MG63 (cell line): ENCODE results near the gene RHEX. TPM values are rescaled to one million over a fixed set of nuclear protein-coding genes. Genes with fewer than 3 reads are reported as not detected.

ENCODE experiments used
- DNase-seq: peaks from one replicate; pipeline ENCODE4 v3.0.0-alpha.2; 2020
- H3K27me3 ChIP-seq: fragments of 250-450 bp; sonication (Bioruptor Pico); 2 replicates; pipeline ENCODE4 v1.5.1; 2020; ENCODE audit warnings: mild to moderate bottlenecking, moderate library complexity
- H3K36me3 ChIP-seq: fragments of 250-450 bp; sonication (Bioruptor Pico); 2 replicates; pipeline ENCODE4 v1.5.1; 2020; ENCODE audit warnings: mild to moderate bottlenecking, moderate library complexity
- H3K4me3 ChIP-seq: fragments of 250-450 bp; sonication (Bioruptor Pico); 2 replicates; pipeline ENCODE4 v1.5.1; 2020; ENCODE audit warnings: mild to moderate bottlenecking, moderate library complexity
- H3K9me3 ChIP-seq: fragments of 250-450 bp; sonication (Bioruptor Pico); 2 replicates; pipeline ENCODE4 v1.5.1; 2020; ENCODE audit warnings: mild to moderate bottlenecking, moderate library complexity
- total RNA-seq: library from RNA; depleted of rRNA; stranded (reverse); fragments of >200 nt; shearing (Covaris generic); gene quantifications from 2 replicates; pipeline ENCODE4 v1.2.3, GENCODE V29; 2014; ENCODE audit warnings: low replicate concordance

RHEX gene
- total RNA-seq, 1 experiment from 2014 or later: not detected

DNA sequence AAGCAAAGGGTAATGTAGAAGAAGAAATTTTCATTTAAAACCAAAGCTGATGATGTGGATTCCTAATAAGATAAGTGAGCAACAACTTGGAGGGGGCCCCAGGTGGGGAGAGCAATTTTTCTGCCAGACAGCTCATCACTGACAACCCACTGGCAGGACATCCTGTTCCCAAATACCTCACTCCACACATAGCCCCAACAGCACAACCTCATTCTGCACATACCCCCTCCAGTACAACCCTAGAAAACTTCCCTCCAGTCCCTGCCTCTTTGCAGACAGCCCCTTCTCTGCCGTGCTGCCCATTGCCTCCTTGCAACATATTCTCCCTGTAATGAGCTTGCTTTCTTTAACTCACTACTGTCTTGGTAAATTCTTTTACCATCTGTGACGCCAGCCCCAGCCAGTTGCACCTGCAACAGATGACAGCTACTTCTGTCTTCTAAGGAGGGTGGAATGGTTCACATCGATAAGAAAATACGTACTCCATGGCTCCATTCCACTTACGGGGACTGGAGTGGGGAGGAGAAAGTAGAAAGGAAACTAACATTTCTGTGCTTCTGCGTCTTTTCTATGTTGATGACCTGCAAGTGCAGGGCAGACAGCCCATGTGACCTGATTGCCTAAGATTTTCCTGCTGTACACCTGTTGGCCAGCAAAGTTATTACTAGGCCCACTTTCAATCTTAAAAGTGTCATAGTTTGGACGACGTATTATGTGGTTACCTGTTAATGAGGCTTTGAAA, 14.7 kb downstream of the RHEX start:
- no peak for DNase-seq
- Histone ChIP-seq H3K4me3 (no peak overlapping the region), H3K9me3 (no peaks in the 10 kb centered on the region), H3K36me3 (no peaks in the 10 kb centered on the region), H3K27me3 (peaks cover 3% of the 10 kb centered on the region; the same call in 1 of the 2 replicates)

DNA sequence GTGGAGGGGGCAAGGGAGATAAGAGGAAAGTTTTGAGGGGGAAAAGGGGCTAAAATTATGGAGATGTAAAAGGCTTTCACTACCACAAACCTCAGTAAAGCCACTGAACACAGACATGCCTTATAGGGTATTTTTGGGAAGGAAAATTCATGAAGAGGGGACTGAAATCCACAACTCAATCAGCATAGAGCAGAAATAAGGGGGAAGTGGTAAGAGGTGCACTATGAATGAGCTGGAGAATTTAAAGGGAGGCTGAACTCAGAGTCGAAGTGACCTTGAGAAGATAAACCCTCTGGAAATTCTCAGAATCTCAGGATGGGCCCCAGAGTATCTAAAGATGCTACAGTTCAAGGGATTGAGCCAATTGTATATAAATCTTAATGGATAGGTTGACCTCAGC, 15.3 kb downstream of the RHEX start:
- no peak for DNase-seq
- H3K9me3 ChIP-seq: no peaks in the 10 kb centered on the region

DNA sequence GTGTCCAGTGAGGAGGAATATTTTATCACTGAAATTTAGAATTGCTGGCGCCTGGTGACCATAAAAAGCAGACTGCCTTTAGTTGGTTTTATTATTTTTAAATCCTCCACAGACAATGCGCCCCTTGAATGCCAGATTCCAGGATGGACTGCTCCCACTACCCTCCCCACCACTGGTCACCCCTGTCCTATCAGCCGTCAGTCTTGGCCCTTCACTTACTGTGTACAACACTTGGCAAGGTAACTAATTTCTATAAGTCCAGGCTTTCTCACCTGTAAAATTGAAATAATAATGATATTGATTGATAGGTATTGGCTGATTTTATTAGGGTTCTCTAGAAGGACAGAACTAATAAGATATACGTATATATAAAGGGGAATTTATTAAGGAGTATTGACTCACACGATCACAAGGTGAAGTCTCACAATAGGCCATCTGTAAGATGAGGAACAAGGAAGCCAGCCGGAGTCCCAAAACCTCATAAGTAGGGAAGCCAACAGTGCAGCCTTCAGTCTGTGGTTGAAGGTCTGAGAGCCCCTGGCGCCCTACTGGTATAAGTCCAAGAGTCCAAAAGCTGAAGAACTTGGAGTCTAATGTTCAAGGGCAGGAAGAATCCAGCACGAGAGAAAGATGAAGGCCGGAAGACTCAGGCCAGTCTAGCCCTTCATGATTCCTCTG, 17.8 kb downstream of the RHEX start:
- no peak for DNase-seq
- H3K27me3 ChIP-seq: peaks cover 3% of the 10 kb centered on the region; the same call in 1 of the 2 replicates
- H3K9me3 ChIP-seq: no peaks in the 10 kb centered on the region
- H3K4me3 ChIP-seq: no peak overlapping the region
- H3K36me3 ChIP-seq: no peaks in the 10 kb centered on the region

More for the DNA sequence above, 15.3 kb downstream of the RHEX start:
- Histone ChIP-seq H3K4me3 (no peak overlapping the region), H3K36me3 (no peaks in the 10 kb centered on the region), H3K27me3 (peaks cover 3% of the 10 kb centered on the region; the same call in 1 of the 2 replicates)

DNA sequence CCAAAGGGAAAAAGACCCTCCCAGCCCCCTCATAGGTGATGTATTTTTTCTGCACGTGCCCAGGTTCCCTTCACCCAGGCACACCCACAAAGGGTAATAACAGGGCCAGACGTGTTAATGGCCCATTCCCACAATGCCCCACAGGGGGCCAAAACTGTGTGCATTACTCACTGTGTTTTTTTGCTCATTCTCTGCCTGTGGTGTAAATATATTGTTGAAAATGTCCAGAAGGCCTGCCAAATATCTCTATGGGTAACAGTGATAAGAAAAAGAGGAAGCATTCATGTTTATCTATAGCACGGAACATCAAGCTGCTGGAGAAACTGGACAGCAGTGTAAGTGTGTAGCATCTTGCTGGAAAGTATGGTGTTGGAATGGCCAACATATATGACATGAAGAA, 21.9 kb downstream of the RHEX start:
- no peaks in the 10 kb centered on the region for H3K9me3 ChIP-seq
- no peak overlapping the region for H3K4me3 ChIP-seq
- peak; percentile 35 for DNase-seq
- H3K27me3 ChIP-seq: no peaks in the 10 kb centered on the region
- H3K36me3 ChIP-seq: no peaks in the 10 kb centered on the region

DNA sequence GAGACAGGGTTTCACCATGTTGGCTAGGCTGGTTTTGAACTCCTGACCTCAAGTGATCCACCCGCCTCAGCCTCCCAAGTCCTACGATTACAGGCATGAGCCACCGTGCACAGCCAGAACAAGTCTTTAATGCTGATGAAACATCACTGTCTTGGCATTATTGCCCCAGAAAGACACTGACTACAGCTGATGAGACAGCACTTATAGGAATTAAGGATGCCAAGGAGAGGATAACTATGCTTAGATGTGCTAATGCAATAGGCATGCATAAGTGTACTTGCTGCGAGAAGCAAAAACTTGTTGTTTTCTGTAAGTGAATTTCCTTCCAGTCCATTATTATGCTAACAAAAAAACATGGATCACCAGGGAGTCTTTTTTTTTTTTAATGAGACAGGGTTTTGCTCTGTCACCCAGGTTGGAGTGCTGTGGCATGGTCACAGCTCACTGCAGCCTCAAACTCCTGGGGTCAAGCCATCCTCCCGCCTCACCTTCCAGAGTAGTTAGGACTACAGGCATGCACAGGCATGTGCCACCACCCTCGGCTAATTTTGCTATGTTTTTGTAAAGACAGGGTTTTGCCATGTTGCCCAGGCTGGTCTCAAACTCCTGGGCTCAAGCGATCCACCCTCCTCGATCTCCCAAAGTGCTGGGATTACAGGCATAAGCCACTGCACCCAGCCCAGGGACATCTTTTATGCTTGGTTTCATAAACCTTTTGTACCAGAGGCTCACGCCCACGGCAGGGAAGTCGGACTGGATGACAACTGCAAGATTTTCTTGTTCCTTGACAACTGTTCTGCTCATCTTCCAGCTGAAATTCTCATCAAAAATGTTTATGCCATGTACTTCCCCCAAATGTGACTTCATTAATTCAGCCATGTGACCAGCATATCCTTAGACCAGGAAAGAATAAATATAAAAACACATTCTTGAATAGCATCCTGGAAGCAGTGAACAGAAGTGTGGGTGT, 23.1 kb downstream of the RHEX start:
- Histone ChIP-seq H3K27me3 (no peaks in the 10 kb centered on the region), H3K4me3 (no peak overlapping the region), H3K36me3 (no peaks in the 10 kb centered on the region), H3K9me3 (no peaks in the 10 kb centered on the region)
- DNase-seq: peak; percentile 84

DNA sequence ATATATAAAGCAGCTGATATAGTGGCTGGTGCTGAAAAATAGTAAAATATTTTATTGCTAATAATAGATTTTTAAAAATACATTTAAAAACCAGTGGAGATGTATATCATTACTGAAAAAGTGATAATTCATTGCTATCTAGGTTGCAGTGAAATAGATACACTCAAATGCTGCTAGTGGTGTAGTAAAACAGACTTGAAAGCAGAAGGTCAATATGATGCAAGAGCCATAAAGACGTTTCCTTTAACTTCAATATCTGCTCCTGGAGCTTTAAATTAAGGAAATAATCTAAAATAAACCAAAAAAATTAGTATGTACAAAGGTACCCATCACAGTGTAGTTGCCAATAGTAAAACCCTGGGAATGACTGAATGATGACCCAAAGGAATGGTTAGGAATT, 26.2 kb downstream of the RHEX start:
- Histone ChIP-seq H3K4me3 (no peak overlapping the region), H3K9me3 (no peaks in the 10 kb centered on the region), H3K27me3 (no peaks in the 10 kb centered on the region), H3K36me3 (no peaks in the 10 kb centered on the region)
- no peak for DNase-seq

DNA sequence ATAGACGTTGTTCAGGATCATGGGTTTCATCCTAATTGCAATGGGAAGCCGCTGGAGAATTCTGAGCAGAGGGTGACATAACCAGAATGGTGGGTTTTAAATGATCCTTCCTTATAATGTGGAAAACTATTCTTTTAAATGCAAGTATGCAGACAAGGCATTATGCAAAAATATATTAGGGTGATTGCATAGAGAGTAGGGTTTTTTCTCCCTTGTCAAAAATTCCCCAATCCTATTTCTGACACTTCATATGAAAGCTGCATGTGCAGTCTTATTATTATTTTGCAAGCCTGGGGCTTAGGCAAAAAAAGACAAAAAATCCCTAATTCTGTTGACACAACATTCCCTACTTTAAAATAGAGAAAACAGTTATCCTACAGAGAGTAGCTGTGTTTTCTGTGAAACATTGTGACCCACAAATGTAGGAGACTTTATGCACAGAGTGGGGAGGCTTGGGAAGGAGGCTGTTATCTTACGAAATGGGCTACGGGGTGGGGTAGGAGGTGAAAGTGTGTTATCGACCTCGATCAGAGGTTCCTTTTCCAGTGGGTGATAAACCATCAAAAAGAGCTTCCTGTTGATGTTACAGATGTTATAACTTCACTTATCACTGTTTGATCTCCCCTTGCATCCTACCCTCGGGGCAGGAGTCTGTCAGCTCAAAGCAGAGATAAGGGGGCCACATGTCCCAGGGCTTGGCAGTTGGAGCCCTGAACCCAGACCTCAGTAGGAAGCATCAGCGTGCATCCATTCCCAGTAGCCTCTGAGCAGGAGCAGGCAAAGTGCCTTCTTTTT, 27.2 kb downstream of the RHEX start:
- no peak for DNase-seq
- Histone ChIP-seq H3K9me3 (no peaks in the 10 kb centered on the region), H3K36me3 (no peaks in the 10 kb centered on the region), H3K4me3 (no peak overlapping the region), H3K27me3 (no peaks in the 10 kb centered on the region)

DNA sequence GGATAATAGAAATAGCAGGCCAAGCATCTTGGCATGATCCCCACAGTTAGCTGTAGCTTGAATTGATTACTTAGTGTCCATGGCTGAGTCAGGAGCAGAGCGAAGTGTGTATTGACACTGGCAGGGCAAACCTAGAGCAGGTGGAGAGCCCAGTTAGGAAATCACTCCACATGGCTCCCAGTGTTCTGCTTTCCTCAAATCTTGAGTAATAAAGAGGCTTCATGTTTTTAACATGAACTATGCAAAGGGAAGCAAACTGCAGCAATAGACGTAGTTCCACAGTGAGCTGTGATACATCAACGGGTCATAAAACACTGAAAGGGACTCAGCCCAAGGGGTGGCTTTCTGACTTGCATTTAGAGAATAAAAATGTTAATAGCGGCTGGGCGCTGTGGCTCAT, 28.9 kb downstream of the RHEX start:
- Histone ChIP-seq H3K4me3 (no peak overlapping the region), H3K27me3 (no peaks in the 10 kb centered on the region), H3K9me3 (no peaks in the 10 kb centered on the region), H3K36me3 (no peaks in the 10 kb centered on the region)
- no peak for DNase-seq

DNA sequence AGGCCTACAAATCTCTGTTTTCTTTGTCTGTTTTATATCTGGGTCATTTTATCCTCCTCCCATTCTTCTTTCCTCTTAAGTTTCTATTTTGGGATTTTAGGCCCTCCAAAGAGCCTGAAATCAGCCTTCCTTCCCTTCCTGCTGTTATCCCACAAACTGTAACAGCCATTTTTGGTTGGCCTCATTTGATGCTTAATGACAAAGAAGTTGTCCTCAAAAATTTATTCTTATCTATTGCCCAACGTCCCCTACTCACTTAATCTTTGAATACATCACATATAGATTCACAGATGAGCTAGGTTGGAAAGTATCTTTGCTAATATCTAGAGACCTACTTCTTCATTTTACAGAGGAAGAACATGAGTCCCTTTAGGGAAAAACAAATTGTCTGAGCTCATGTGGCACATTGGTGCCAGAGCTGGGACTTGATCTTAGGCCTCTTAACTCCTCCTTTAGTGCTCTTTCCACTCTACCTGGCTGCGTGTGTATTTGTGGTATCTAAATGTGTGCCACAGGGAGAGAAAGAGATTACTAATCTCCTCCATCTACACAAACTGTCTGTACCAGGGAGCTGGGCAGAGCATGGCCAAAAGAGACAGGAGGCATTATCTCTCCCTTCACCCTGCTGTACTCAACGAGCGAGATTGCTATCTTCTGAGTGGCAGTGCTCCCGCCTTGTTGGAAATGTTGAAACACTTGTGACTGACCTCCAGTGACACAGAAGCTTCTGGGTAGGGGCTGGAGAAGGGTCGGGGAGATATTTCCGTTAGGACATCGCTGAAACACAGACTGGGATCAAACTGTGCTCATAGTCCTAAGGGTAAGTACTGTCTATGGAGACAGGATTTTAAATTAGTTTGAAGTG, 30.1 kb downstream of the RHEX start:
- Histone ChIP-seq H3K27me3 (no peaks in the 10 kb centered on the region), H3K9me3 (no peaks in the 10 kb centered on the region), H3K36me3 (no peaks in the 10 kb centered on the region), H3K4me3 (no peak overlapping the region)
- no peak for DNase-seq

DNA sequence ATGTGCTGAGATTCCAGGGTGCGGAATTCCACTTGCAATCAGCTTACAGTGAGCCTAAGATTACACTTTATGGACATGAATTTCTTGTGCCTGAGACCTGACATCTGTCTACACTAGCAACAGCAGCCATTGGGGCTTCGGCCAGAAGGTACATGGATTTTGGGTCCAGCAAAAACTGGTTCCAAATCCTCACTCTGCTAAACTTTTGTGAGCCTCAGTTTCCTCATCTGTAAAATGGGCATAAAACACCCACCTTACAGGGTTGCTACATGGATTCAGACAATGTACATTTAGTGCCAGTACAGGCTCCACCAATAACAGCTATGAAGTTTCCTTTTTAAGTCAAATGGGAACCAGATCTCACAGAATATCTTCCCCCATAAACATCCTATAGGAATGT, 30.8 kb downstream of the RHEX start:
- no peak for DNase-seq
- H3K36me3 ChIP-seq: no peaks in the 10 kb centered on the region
- no peak overlapping the region for H3K4me3 ChIP-seq
- no peaks in the 10 kb centered on the region for H3K27me3 ChIP-seq
- no peaks in the 10 kb centered on the region for H3K9me3 ChIP-seq

DNA sequence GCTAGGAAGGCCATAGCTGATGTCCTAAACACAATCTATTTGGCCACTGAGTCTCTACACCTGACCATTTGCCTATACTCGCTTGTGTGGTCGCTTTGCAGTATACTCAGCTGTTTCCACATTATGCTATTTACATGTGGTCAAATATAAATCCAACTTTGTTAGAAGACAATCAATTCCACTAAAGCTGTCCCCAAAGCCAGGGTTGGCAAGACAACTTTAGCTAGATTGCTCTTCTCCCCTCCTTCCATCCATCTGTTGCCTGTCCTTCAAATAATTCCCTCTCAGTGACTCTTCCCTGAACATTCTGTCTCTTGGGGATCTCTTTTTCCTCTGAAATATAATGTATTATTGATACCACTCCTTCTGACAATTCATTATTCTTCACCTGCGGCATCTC, 34.1 kb downstream of the RHEX start:
- Histone ChIP-seq H3K27me3 (no peaks in the 10 kb centered on the region), H3K36me3 (no peaks in the 10 kb centered on the region), H3K9me3 (no peaks in the 10 kb centered on the region), H3K4me3 (no peak overlapping the region)
- no peak for DNase-seq

DNA sequence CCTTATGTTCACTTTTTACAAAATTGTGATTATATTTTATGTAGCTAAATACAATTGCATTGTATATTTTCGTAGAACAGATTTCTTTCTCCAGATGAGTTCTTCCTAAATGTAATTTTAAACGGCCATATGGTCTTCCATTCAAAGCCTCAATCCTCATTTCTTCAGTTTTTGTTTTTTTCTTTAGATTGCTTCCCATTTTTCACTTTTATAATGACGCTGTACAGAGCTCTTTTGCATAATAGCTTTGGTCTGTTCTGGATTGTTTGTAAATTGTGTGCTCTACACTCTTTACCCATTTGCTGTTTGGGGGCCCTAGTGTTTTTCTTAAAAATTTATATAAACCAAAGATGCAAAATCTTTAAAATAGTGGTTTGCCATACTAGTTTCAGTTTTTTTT, 36.4 kb downstream of the RHEX start:
- no peak overlapping the region for H3K4me3 ChIP-seq
- DNase-seq: no peak
- H3K9me3 ChIP-seq: no peaks in the 10 kb centered on the region
- H3K27me3 ChIP-seq: no peaks in the 10 kb centered on the region
- H3K36me3 ChIP-seq: no peaks in the 10 kb centered on the region

DNA sequence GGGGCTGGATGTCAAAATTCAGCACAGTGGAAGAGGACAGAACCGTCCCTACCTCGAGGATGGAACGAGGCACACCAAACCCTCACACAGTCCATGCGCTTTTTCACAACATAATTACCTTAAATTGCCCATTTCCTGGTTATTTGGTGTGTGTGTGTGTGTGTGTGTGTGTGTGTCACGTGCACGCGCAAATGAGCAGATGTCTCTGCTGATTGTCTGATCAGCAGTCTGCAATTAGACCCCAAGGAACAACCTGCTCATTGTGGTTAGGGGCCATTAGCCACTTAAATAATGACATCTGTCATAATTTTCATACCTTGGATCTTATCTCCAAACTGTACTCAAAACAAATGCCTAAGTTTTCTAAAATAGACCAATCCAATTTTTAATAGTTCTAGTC, 41.1 kb downstream of the RHEX start:
- Histone ChIP-seq H3K4me3 (no peak overlapping the region), H3K36me3 (no peaks in the 10 kb centered on the region), H3K9me3 (no peaks in the 10 kb centered on the region), H3K27me3 (no peaks in the 10 kb centered on the region)
- DNase-seq: no peak

DNA sequence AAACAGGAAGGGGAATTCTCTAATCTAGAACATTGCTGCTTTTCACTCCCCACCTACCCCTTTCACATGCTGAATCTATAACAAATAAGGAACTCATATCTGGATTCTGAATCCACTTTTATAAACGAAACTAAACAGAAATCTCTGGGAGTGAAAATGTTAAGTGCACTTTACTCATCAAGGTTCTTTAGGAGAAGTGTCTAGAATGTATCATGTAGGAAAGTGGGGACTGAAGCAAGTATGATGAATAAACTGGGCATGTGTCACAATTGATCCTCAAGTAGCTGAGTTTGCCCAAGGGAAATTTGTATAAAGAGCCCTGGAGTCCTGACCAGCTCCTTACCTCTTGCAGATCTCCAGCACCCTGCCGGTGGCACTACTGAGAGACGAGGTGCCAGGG, 44.4 kb downstream of the RHEX start:
- Histone ChIP-seq H3K4me3 (no peak overlapping the region), H3K36me3 (no peaks in the 10 kb centered on the region), H3K9me3 (no peaks in the 10 kb centered on the region), H3K27me3 (no peaks in the 10 kb centered on the region)
- no peak for DNase-seq

DNA sequence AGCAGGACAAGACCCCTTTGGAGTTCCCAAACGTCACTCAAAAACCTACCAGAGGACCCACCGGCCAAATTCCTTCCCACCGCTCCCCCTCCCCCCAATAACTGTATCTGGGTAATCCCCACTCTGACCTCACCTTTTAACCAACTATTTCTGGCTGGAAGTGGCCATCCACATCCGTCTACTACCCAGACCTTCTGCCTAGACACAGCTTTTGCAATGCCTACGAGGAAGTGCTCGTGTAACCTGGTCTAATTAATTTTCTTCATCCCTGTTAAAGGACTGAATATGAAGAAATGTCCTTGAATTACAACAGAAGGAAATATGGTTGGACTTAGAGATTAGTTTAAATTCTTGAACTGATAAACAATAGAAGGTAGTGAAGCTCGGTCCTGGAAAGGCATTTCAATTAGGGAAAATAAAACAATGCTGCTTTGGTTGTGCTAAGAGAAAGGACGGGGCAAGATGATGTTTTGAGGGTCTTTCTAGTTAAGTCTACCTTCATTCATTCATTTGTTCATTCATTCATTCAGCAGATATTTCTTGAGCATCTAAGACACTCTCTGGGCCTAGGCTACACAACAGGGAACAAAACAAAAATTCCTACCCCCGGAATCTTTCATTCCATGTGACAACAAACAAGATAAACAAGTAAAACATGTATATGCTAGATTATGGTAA, 45.4 kb downstream of the RHEX start:
- no peaks in the 10 kb centered on the region for H3K27me3 ChIP-seq
- no peak overlapping the region for H3K4me3 ChIP-seq
- no peak for DNase-seq
- H3K36me3 ChIP-seq: no peaks in the 10 kb centered on the region
- H3K9me3 ChIP-seq: no peaks in the 10 kb centered on the region
